Measurements from ENCODE around the gene ARPC1B.

DNA sequence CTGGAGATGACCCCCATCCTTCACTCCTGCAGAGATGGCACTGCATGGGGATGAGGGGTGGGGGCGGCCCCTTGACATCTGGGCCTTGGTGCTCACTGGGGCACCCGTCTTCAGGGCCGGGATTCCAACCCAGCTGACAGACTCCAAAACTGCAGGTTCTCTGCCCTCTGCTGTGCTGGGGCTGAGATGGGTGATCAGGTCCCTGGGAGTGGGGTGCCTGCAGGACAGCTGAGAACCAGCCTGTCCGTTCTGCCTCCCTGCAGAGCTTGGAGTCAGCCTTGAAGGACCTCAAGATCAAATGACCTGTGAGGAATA, 19.6 kb downstream of the ARPC1B start:
- TF ChIP-seq POLR2A (IDR thresholded peaks at IDR 0.05; ENCODE audit: low read depth, low read length) (no peak), TAF1 (IDR thresholded peaks at IDR 0.05; ENCODE audit: low read depth, low read length) (no peak), POLR2AphosphoS5 (IDR thresholded peaks at IDR 0.05; ENCODE audit: low read depth, low read length) (no peak; the same call in 1 of the 2 replicates), SPI1 (IDR thresholded peaks at IDR 0.05; ENCODE audit: low read depth, low read length) (no peak)

Measured in GM12891 (cell line).